ENCODE data around the gene ODAD3. TPM values are rescaled to one million over a fixed set of nuclear protein-coding genes. Genes with fewer than 3 reads are reported as not detected.

The ODAD3 gene
- polyA plus RNA-seq, 4 donors: 0.25 to 0.30 TPM; not detected in 2

DNA sequence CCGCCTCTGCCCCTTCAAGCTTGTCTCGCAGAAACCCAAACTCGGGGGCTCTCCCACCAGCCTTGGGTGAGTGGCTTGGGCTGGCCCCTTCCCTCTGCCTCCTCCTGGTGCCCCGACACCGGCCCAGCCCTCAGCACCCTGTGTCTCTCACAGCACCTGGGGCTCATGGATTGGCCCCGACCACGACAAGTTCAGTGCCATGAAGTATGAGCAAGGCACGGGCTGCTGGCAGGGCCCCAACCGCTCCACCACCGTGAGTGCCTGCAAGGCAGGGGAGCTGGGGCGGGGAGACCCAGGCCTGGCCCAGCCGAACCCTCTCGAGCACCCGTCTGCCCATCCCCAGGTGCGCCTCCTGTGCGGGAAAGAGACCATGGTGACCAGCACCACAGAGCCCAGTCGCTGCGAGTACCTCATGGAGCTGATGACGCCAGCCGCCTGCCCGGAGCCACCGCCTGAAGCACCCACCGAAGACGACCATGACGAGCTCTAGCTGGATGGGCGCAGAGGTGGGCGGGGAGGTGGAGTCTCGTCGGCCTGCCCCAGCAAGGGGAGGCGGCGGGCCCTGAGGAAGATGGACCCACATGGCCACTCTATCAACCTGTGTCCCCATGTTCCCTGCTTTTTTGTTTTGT lies 14.1 kb upstream of the ODAD3 start:
- peaks cover 14 to 69% (median 24%) of the 10 kb centered on the region in 3 donors for H3K36me3 ChIP-seq (ENCODE audit: control insufficient read depth in 3 of 3, insufficient read depth in 2 of 3, low read depth in 1 of 3, low read length in 3 of 3)
- 93 to 95% (median 95%) methylated on average over 30 to 31 of the region's 31 CpGs for WGBS, 3 donors
- no peak for FAIRE-seq

DNA sequence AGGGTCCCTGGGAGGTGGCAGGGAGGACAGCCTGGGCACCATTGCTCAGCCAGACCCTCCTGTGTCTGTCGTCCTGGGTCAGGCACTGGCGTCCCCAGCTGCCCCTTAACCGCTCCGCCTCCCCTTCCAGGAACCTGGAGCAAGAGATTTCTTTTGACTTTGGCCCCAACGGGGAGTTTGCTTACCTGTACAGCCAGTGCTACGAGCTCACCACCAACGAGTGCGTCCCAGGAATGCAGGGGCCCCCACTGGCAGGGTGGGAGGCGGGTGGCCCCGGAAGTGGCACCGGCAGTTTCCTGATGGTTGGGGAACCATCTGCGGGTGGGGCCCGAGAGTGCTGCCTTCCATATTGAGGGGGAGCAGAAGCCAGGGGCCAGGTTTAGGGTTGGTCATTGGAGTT lies 13.5 kb upstream of the ODAD3 start:
- Histone ChIP-seq H3K4me1 (ENCODE audit: control insufficient read depth in 3 of 3, insufficient read depth in 2 of 3, low read depth in 1 of 3, low read length in 2 of 3) (peaks cover 0 to 3% (median 0%) of the 10 kb centered on the region in 3 donors), H3K9me3 (ENCODE audit: control insufficient read depth in 2 of 2, insufficient read depth in 1 of 2, low read depth in 1 of 2, low read length in 1 of 2) (no peaks in the 10 kb centered on the region), H3K27ac (ENCODE audit: low read depth in 1 of 3, low read length in 2 of 3) (no peak overlapping the region), H3K36me3 (ENCODE audit: control insufficient read depth in 3 of 3, insufficient read depth in 2 of 3, low read depth in 1 of 3, low read length in 3 of 3) (peaks cover 15 to 75% (median 24%) of the 10 kb centered on the region in 3 donors), H3K4me3 (ENCODE audit: low read depth in 1 of 3, low read length in 3 of 3) (no peak overlapping the region), H3K27me3 (ENCODE audit: control insufficient read depth in 3 of 3, insufficient read depth in 3 of 3, low read length in 3 of 3) (no peaks in the 10 kb centered on the region)
- FAIRE-seq (no peak), DNase-seq (no peak)
- 79 to 87% (median 83%) methylated on average over 13 of the region's 13 CpGs for WGBS, 3 donors

More for the DNA sequence above, 14.1 kb upstream of the ODAD3 start:
- H3K9me3 ChIP-seq (ENCODE audit: control insufficient read depth in 2 of 2, insufficient read depth in 1 of 2, low read depth in 1 of 2, low read length in 1 of 2): no peaks in the 10 kb centered on the region
- H3K4me1 ChIP-seq (ENCODE audit: control insufficient read depth in 3 of 3, insufficient read depth in 2 of 3, low read depth in 1 of 3, low read length in 2 of 3): peaks cover 0 to 3% (median 0%) of the 10 kb centered on the region in 3 donors
- peaks cover 0 to 3% (median 0%) of the 10 kb centered on the region in 3 donors for H3K27me3 ChIP-seq (ENCODE audit: control insufficient read depth in 3 of 3, insufficient read depth in 3 of 3, low read length in 3 of 3)
- no peak overlapping the region for H3K4me3 ChIP-seq (ENCODE audit: low read depth in 1 of 3, low read length in 3 of 3)
- DNase-seq: no peak
- no peak overlapping the region for H3K27ac ChIP-seq (ENCODE audit: low read depth in 1 of 3, low read length in 2 of 3)

DNA sequence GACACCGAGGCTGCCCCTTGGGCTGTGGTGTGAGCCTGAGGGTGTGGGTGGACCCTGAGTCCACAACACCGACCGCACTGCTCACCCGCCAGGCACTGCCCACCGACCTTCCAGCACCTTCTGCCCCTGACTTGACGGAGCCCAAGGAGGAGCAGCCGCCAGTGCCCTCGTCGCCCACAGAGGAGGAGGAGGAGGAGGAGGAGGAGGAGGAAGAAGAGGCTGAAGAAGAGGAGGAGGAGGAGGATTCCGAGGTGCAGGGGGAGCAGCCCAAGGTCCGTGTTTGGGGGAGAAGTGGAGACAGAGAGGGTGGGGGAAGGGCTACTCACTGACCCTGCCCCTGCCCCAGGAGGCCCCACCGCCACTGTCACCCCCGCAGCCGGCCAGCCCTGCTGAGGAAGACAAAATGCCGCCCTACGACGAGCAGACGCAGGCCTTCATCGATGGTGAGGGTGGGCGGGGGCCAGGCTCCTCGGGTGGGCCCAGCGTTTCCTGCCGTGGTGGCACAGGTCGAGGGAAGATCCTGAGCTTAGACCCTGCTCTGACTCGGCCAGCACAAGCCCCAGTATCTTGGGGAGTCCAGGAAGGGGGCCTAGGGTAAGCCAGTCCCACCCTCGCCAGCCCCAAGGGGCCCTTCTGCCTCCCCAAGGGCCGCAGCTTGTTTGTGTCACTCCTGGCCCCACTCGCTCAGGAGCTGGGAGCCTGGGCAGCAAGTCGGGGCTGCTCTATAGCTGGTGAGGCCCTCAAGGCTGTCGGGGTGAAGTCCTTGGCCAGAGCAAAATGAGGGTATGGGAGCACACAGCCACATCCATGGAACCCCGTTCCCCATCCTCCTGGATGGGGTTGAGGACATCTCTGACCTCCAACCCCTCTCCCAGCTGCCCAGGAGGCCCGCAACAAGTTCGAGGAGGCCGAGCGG lies 12.7 kb upstream of the ODAD3 start:
- H3K27me3 ChIP-seq (ENCODE audit: control insufficient read depth in 3 of 3, insufficient read depth in 3 of 3, low read length in 3 of 3): no peaks in the 10 kb centered on the region
- FAIRE-seq: no peak
- H3K27ac ChIP-seq (ENCODE audit: low read depth in 1 of 3, low read length in 2 of 3): no peak overlapping the region
- no peaks in the 10 kb centered on the region for H3K9me3 ChIP-seq (ENCODE audit: control insufficient read depth in 2 of 2, insufficient read depth in 1 of 2, low read depth in 1 of 2, low read length in 1 of 2)
- no peak for DNase-seq
- H3K36me3 ChIP-seq (ENCODE audit: control insufficient read depth in 3 of 3, insufficient read depth in 2 of 3, low read depth in 1 of 3, low read length in 3 of 3): peaks cover 15 to 83% (median 24%) of the 10 kb centered on the region in 3 donors
- H3K4me3 ChIP-seq (ENCODE audit: low read depth in 1 of 3, low read length in 3 of 3): no peak overlapping the region
- peaks cover 0 to 3% (median 0%) of the 10 kb centered on the region in 3 donors for H3K4me1 ChIP-seq (ENCODE audit: control insufficient read depth in 3 of 3, insufficient read depth in 2 of 3, low read depth in 1 of 3, low read length in 2 of 3)
- WGBS, 3 donors: 89 to 92% (median 90%) methylated on average over 29 to 35 of the region's 35 CpGs

DNA sequence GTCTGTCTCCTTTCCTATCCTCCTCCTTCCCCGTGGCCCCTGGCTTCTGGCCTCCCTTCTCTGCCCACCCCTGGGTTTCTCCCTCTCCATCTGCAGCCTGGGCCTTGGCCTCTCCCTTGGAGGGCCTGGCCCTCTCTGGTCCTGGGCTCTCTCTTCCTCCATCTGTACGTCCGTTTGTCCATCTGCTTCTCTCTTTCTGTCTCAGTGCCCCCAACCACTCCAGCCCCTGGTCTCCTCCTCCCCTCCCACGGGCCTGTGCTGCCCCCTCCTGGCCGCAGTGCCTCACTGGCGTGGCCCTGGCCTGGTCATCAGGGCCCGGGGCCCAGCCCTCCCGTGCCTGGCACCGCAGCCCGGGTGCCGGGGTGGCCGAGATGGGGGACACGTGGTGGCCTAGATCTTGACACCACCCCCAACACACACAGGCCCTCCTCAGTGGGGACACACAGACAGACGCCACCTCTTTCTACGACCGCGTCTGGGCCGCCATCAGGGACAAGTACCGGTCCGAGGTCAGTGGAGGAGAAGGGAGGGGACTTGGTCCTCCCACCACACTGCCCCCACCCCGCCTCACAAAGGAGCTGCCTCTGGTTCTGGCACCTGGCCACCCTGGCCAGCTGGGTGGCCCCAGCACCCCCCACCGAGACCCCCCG lies 11.9 kb upstream of the ODAD3 start:
- no peaks in the 10 kb centered on the region for H3K27me3 ChIP-seq (ENCODE audit: control insufficient read depth in 3 of 3, insufficient read depth in 3 of 3, low read length in 3 of 3)
- WGBS, 3 donors: 70 to 74% (median 73%) methylated on average over 19 to 23 of the region's 23 CpGs
- no peak overlapping the region for H3K27ac ChIP-seq (ENCODE audit: low read depth in 1 of 3, low read length in 2 of 3)
- H3K9me3 ChIP-seq (ENCODE audit: control insufficient read depth in 2 of 2, insufficient read depth in 1 of 2, low read depth in 1 of 2, low read length in 1 of 2): no peaks in the 10 kb centered on the region
- H3K4me3 ChIP-seq (ENCODE audit: low read depth in 1 of 3, low read length in 3 of 3): no peak overlapping the region
- DNase-seq: peak; percentile 20 to 51
- peaks cover 18 to 91% (median 24%) of the 10 kb centered on the region in 3 donors for H3K36me3 ChIP-seq (ENCODE audit: control insufficient read depth in 3 of 3, insufficient read depth in 2 of 3, low read depth in 1 of 3, low read length in 3 of 3)
- peaks cover 0 to 3% (median 0%) of the 10 kb centered on the region in 3 donors for H3K4me1 ChIP-seq (ENCODE audit: control insufficient read depth in 3 of 3, insufficient read depth in 2 of 3, low read depth in 1 of 3, low read length in 2 of 3)
- no peak for FAIRE-seq

DNA sequence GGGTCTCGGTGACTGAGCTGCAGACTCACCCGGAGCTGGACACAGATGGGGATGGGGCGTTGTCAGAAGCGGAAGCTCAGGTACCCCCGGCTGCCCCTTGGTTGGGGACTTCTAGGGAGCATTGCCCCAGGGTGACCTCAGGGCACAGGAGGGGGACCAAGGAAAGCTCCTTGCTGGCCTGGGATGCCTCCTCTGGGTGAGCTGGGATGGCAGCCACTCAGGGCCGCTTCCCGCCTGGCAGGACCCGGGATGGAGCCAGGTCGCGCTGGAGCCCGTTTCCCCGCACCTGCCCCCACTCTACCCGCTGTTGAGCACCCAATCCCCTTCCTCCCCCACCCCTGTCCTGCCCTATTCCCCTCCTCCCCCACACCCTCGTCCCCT lies 11.3 kb upstream of the ODAD3 start:
- no peak overlapping the region for H3K27ac ChIP-seq (ENCODE audit: low read depth in 1 of 3, low read length in 2 of 3)
- no peaks in the 10 kb centered on the region for H3K27me3 ChIP-seq (ENCODE audit: control insufficient read depth in 3 of 3, insufficient read depth in 3 of 3, low read length in 3 of 3)
- no peaks in the 10 kb centered on the region for H3K9me3 ChIP-seq (ENCODE audit: control insufficient read depth in 2 of 2, insufficient read depth in 1 of 2, low read depth in 1 of 2, low read length in 1 of 2)
- peaks cover 23 to 96% (median 24%) of the 10 kb centered on the region in 3 donors for H3K36me3 ChIP-seq (ENCODE audit: control insufficient read depth in 3 of 3, insufficient read depth in 2 of 3, low read depth in 1 of 3, low read length in 3 of 3)
- WGBS, 3 donors: 87 to 90% (median 89%) methylated on average over 5 to 14 of the region's 14 CpGs
- FAIRE-seq: no peak
- H3K4me1 ChIP-seq (ENCODE audit: control insufficient read depth in 3 of 3, insufficient read depth in 2 of 3, low read depth in 1 of 3, low read length in 2 of 3): peaks cover 0 to 3% (median 0%) of the 10 kb centered on the region in 3 donors
- no peak for DNase-seq
- no peak overlapping the region for H3K4me3 ChIP-seq (ENCODE audit: low read depth in 1 of 3, low read length in 3 of 3)

DNA sequence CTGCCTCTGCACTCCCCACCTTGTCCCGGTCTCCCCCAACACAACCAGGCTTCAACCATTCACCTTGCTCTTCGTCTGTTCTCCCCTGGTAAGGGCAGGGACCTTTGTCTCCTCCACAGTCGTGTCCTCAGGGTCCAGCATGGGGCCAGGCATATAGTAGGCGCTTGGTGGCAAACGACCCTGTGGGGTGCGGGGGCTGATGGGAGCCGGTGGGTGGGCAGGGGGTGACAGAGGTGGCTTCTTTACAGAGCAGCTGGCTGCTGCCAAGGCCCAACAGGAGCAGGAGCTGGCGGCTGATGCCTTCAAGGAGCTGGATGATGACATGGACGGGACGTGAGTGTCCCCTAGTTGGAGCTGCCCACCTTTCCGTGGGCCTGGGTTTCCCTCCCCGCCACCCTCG lies 10.2 kb upstream of the ODAD3 start:
- no peak for FAIRE-seq
- H3K27ac ChIP-seq (ENCODE audit: low read depth in 1 of 3, low read length in 2 of 3): no peak overlapping the region
- no peaks in the 10 kb centered on the region for H3K9me3 ChIP-seq (ENCODE audit: control insufficient read depth in 2 of 2, insufficient read depth in 1 of 2, low read depth in 1 of 2, low read length in 1 of 2)
- H3K36me3 ChIP-seq (ENCODE audit: control insufficient read depth in 3 of 3, insufficient read depth in 2 of 3, low read depth in 1 of 3, low read length in 3 of 3): peaks cover 24 to 99% (median 28%) of the 10 kb centered on the region in 3 donors
- DNase-seq: no peak
- no peaks in the 10 kb centered on the region for H3K27me3 ChIP-seq (ENCODE audit: control insufficient read depth in 3 of 3, insufficient read depth in 3 of 3, low read length in 3 of 3)
- no peak overlapping the region for H3K4me3 ChIP-seq (ENCODE audit: low read depth in 1 of 3, low read length in 3 of 3)
- WGBS, 3 donors: 88 to 90% (median 88%) methylated on average over 11 to 13 of the region's 13 CpGs
- H3K4me1 ChIP-seq (ENCODE audit: control insufficient read depth in 3 of 3, insufficient read depth in 2 of 3, low read depth in 1 of 3, low read length in 2 of 3): peaks cover 0 to 3% (median 0%) of the 10 kb centered on the region in 3 donors

DNA sequence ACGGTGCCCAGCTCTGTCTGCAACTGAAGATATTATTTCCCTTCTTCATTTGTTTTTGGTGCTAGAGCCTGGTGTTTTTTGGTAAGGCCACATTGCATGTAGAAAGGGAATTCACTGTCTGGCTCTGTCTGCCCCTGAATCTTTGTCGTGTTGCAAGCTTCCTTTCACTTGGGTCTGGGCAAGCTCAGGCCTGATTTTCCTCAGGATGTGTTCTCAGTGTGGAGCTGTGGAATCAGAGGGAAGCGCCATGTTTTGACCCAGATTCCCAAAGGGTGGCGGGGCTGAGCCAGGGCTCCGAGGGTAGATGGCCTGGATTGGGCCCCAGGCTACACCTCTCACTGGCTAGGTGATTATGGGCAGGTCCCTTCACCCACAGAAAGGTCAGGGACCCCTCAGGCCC lies 9.1 kb upstream of the ODAD3 start:
- no peak overlapping the region for H3K4me3 ChIP-seq (ENCODE audit: low read depth in 1 of 3, low read length in 3 of 3)
- 78 to 85% (median 81%) methylated on average over 5 of the region's 5 CpGs for WGBS, 3 donors
- no peak overlapping the region for H3K27ac ChIP-seq (ENCODE audit: low read depth in 1 of 3, low read length in 2 of 3)
- DNase-seq (no peak), FAIRE-seq (no peak)
- H3K4me1 ChIP-seq (ENCODE audit: control insufficient read depth in 3 of 3, insufficient read depth in 2 of 3, low read depth in 1 of 3, low read length in 2 of 3): peaks cover 0 to 3% (median 0%) of the 10 kb centered on the region in 3 donors
- no peaks in the 10 kb centered on the region for H3K27me3 ChIP-seq (ENCODE audit: control insufficient read depth in 3 of 3, insufficient read depth in 3 of 3, low read length in 3 of 3)
- no peaks in the 10 kb centered on the region for H3K9me3 ChIP-seq (ENCODE audit: control insufficient read depth in 2 of 2, insufficient read depth in 1 of 2, low read depth in 1 of 2, low read length in 1 of 2)
- peaks cover 24 to 99% (median 28%) of the 10 kb centered on the region in 3 donors for H3K36me3 ChIP-seq (ENCODE audit: control insufficient read depth in 3 of 3, insufficient read depth in 2 of 3, low read depth in 1 of 3, low read length in 3 of 3)

DNA sequence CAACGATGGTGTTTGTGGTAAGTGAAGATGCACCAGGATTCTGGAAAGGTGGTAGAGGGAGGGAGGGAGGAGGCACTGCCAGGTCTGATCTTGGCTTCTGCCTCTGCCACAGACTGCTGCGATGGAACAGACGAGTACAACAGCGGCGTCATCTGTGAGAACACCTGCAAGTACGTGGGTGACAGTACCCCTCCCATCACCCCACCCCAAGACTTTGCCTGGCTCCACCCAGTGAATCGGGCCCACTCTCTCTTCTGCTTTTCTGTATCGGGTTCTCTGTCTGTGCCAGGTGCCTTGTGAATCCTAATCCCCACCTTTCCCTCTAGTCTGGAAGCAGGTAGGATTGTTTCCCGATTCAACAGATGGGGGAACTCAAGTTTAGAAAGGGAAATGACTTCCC lies 3.0 kb upstream of the ODAD3 start:
- WGBS, 3 donors: 79 to 96% (median 92%) methylated on average over 9 of the region's 9 CpGs
- DNase-seq (no peak), FAIRE-seq (no peak)
- no peak overlapping the region for H3K4me3 ChIP-seq (ENCODE audit: low read depth in 1 of 3, low read length in 3 of 3)
- peaks cover 0 to 68% (median 20%) of the 10 kb centered on the region in 3 donors for H3K36me3 ChIP-seq (ENCODE audit: control insufficient read depth in 3 of 3, insufficient read depth in 2 of 3, low read depth in 1 of 3, low read length in 3 of 3)
- H3K27me3 ChIP-seq (ENCODE audit: control insufficient read depth in 3 of 3, insufficient read depth in 3 of 3, low read length in 3 of 3): no peaks in the 10 kb centered on the region
- H3K27ac ChIP-seq (ENCODE audit: low read depth in 1 of 3, low read length in 2 of 3): peak overlapping the region in 1 of 3 donors; percentile 11
- H3K4me1 ChIP-seq (ENCODE audit: control insufficient read depth in 3 of 3, insufficient read depth in 2 of 3, low read depth in 1 of 3, low read length in 2 of 3): peaks cover 0 to 13% (median 0%) of the 10 kb centered on the region in 3 donors
- no peaks in the 10 kb centered on the region for H3K9me3 ChIP-seq (ENCODE audit: control insufficient read depth in 2 of 2, insufficient read depth in 1 of 2, low read depth in 1 of 2, low read length in 1 of 2)

Data from small intestine (tissue), 7 donors.